GM12873 (cell line): ENCODE results near the gene NANOS2.

Experiments
- CTCF ChIP-seq: IDR thresholded peaks from 2 replicates; pipeline ENCODE4 v1.5.1; 2012; ENCODE audit warnings: low read depth, mild to moderate bottlenecking, moderate library complexity, low read length, control low read depth; ENCODE audit not compliant: insufficient read depth; ENCODE audit errors: missing control alignments

NANOS2 gene

GRCh38 chr19:45911291-45911690 is 3.3 kb downstream of the NANOS2 start:
- no peak for TF ChIP-seq CTCF

GRCh38 chr19:45908956-45909355 is 5.6 kb downstream of the NANOS2 start:
- no peak for TF ChIP-seq CTCF

- no peak for TF ChIP-seq CTCF
Observed at GRCh38 chr19:45906221-45906620, 8.4 kb downstream of the NANOS2 start.

GRCh38 chr19:45905011-45905410 is 9.6 kb downstream of the NANOS2 start:
- no peak for TF ChIP-seq CTCF

- peak; percentile 4 for TF ChIP-seq CTCF
Observed at GRCh38 chr19:45902651-45903625, 11.6 kb downstream of the NANOS2 start.

- TF ChIP-seq CTCF, result no peak
Observed at GRCh38 chr19:45901912-45902650, 12.5 kb downstream of the NANOS2 start, which contains the start of gene MYPOP. Gene MYPOP, minus strand, starts transcription at chr19:45902613. Its CDS starts 840 bp downstream, at chr19:45901773.

- TF ChIP-seq CTCF, result no peak
Observed at GRCh38 chr19:45901432-45901911, 13.1 kb downstream of the NANOS2 start.
